GM13977 (cell line): ENCODE measurements around the gene ALPL.

ENCODE experiments used
- DNase-seq: peaks from one replicate; pipeline ENCODE4 v3.0.0; 2012; ENCODE audit warnings: low spot score
- in situ Hi-C: fragments of 300-500 bp; cut with MboI; formaldehyde crosslinking; loops from one replicate; pipeline ENCODE4 v1.12.0; 2022; ENCODE audit warnings: low sequenced_read_pairs, low pct_unique_long_range_greater_than_20kb, mixed read lengths, inconsistent platforms; ENCODE audit not compliant: unreplicated experiment
- TF ChIP-seq, protein P1 (sequence below): IDR thresholded peaks from 2 replicates; pipeline ENCODE4 v1.5.1; 2012; ENCODE audit warnings: mild to moderate bottlenecking, control low read depth; ENCODE audit not compliant: insufficient read depth; ENCODE audit errors: extremely low read depth, missing control alignments

ALPL gene

DNA sequence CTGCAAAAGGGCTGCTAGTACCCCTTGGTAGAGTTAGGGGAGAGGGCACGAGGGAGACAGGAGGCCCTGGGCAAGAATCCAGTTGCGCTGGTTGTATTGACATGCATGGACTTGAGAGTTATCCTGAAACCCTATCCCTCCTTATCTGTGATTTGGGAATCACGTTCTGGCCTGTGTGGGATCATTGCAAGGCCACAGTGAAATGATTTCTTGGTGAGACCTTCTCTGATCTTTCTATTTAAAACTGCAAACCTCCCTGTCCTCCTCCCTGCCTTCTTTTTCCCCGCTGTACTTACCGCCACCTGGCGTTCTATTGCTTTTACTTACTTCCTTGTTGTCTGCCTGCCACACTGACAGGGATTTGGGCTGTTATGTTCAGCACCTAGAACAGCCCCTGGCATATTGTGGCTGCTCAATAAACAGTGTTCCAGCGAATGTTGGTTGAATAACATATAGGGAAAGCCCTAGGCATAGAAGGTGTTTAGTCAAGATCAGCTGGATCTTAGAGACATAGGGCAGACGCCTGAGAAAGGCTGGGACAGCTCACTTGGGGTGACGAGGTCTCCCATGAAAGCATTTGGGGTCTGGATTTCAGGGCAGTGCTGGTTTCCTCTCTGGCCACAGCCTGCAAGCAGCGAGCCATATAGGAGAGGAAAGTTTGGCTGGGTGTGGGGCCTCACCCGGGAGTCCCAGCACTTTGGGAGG lies 25.6 kb downstream of the ALPL start:
- in situ Hi-C loops: no loop called here
- TF ChIP-seq, protein P1, sequence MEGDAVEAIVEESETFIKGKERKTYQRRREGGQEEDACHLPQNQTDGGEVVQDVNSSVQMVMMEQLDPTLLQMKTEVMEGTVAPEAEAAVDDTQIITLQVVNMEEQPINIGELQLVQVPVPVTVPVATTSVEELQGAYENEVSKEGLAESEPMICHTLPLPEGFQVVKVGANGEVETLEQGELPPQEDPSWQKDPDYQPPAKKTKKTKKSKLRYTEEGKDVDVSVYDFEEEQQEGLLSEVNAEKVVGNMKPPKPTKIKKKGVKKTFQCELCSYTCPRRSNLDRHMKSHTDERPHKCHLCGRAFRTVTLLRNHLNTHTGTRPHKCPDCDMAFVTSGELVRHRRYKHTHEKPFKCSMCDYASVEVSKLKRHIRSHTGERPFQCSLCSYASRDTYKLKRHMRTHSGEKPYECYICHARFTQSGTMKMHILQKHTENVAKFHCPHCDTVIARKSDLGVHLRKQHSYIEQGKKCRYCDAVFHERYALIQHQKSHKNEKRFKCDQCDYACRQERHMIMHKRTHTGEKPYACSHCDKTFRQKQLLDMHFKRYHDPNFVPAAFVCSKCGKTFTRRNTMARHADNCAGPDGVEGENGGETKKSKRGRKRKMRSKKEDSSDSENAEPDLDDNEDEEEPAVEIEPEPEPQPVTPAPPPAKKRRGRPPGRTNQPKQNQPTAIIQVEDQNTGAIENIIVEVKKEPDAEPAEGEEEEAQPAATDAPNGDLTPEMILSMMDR: peak; percentile 70

GRCh38 chr1:21536218-21536617 lies 27.0 kb downstream of the ALPL start:
- TF ChIP-seq, protein P1: no peak
- no peak for DNase-seq
- in situ Hi-C loops: no loop called here

More for the DNA sequence above, 25.6 kb downstream of the ALPL start:
- DNase-seq: peak; percentile 69

DNA sequence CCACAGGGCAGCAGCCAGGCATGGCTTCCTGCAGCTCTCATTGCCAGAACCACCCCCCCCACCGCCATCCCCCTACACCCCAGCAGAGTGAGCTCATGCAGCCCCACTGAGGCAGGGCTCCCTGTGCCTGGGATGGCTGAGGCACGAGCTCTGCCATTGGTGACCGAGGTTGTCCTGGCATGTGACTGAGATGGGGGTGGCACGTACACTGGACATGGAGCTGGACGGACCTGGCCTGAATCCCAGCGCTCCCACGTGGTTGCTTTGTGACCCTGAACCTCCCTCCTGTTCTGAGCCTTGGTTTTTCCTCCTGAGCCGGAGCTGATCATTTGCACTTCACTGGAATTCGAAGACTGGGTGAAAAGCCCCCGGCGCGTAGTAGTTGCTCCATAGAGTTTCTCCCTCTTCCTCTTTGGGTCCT lies 28.3 kb downstream of the ALPL start:
- TF ChIP-seq, protein P1: no peak
- in situ Hi-C loops: no loop called here
- DNase-seq: no peak

DNA sequence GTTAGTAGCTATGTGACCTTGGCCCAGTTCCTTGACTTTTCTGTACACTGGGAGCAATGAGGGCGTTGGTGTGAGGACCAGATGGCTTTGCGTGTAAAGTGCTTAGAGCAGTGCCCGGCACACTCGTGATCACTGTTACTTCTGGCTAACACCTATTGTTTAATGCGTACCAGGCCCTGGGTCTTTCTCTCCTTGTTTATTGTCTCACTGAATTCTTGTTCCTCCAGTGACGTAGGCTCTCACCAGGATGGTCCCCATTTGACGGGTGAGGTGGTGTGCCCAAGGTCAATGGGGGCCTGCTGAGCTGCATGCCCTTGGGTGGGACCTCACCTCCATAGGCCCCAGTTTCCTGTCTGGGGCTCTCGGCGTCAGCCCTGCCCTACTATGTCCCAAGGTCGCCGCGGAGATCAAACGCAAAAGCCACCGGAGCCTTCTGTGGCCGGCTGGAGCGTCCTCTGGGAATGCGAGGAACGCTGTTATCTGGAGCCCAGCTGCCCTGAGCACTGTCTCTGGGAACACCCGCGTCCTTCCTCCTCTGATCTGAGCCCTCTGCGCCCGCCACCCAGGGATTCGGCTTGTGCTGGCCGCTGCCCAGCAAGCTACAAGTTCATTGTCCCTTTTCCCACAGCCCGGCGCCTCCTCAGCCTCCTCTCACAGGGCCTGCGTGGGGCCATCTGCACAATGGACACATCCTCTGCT lies 28.9 kb downstream of the ALPL start:
- DNase-seq: no peak
- in situ Hi-C loops: no loop called here
- TF ChIP-seq, protein P1: no peak

GRCh38 chr1:21539933-21540332 lies 30.7 kb downstream of the ALPL start:
- TF ChIP-seq, protein P1: no peak
- DNase-seq: no peak
- in situ Hi-C loops: no loop called here

DNA sequence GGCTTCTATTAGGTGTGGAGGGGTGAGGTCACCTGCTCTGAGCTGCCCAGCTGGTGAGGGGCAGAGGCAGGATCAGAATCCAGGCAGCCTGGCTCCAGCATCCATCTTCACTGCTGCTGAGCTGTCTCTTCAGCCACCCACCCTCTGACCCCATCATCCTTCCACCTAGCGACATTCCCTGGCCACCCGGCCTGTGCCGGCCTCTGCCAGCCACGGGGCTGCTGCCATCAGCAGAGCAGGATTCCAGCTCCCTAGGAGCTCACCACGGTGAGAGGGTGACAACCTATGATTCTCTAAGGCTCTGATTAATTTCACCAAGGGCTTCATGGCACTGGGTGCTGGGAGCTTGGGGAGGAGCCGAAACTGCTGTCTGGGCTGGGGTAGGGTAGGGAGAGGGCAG lies 32.1 kb downstream of the ALPL start:
- DNase-seq: no peak
- in situ Hi-C loops: no loop called here
- TF ChIP-seq, protein P1: no peak
